AG08396 (cell line): Measurements from ENCODE around the gene NCOA7.

Source experiments
- DNase-seq: peaks from one replicate; pipeline ENCODE4 v3.0.0; 2012; ENCODE audit warnings: low spot score, mixed read lengths

Gene NCOA7

GRCh38 chr6:125815080-125815910, 24.5 kb downstream of the NCOA7 start:
- no peak for DNase-seq

- DNase-seq: no peak
Measured at GRCh38 chr6:125816828-125817280, 26.1 kb downstream of the NCOA7 start.

- DNase-seq: no peak
Measured at GRCh38 chr6:125818225-125818657, 27.5 kb downstream of the NCOA7 start.

- DNase-seq: no peak
Measured at GRCh38 chr6:125818772-125819260, 28.1 kb downstream of the NCOA7 start.

- DNase-seq: no peak
Measured at GRCh38 chr6:125819535-125820326, 29.0 kb downstream of the NCOA7 start.

- DNase-seq: no peak
Measured at GRCh38 chr6:125821825-125822281, 31.1 kb downstream of the NCOA7 start.

GRCh38 chr6:125823180-125823579, 32.4 kb downstream of the NCOA7 start:
- DNase-seq: no peak

- no peak for DNase-seq
Measured at GRCh38 chr6:125824946-125825771, 34.4 kb downstream of the NCOA7 start.

GRCh38 chr6:125826695-125827463, 36.1 kb downstream of the NCOA7 start:
- DNase-seq: no peak

- no peak for DNase-seq
Measured at GRCh38 chr6:125827788-125828320, 37.1 kb downstream of the NCOA7 start.

GRCh38 chr6:125828476-125829039, 37.8 kb downstream of the NCOA7 start:
- DNase-seq: no peak

- no peak for DNase-seq
Measured at GRCh38 chr6:125829433-125829832, 38.7 kb downstream of the NCOA7 start.

- no peak for DNase-seq
Measured at GRCh38 chr6:125831659-125832058, 40.9 kb downstream of the NCOA7 start.

GRCh38 chr6:125832391-125833117, 41.8 kb downstream of the NCOA7 start:
- DNase-seq: no peak

GRCh38 chr6:125834348-125834747, 43.6 kb downstream of the NCOA7 start:
- DNase-seq: no peak

GRCh38 chr6:125835221-125835744, 44.5 kb downstream of the NCOA7 start:
- peak; percentile 9 for DNase-seq

GRCh38 chr6:125836466-125836865, 45.7 kb downstream of the NCOA7 start:
- no peak for DNase-seq

GRCh38 chr6:125839471-125839870, 48.7 kb downstream of the NCOA7 start:
- DNase-seq: no peak

GRCh38 chr6:125839879-125840278, 49.1 kb downstream of the NCOA7 start:
- no peak for DNase-seq
